ENCODE measurements around the gene MZT2A.

DNA sequence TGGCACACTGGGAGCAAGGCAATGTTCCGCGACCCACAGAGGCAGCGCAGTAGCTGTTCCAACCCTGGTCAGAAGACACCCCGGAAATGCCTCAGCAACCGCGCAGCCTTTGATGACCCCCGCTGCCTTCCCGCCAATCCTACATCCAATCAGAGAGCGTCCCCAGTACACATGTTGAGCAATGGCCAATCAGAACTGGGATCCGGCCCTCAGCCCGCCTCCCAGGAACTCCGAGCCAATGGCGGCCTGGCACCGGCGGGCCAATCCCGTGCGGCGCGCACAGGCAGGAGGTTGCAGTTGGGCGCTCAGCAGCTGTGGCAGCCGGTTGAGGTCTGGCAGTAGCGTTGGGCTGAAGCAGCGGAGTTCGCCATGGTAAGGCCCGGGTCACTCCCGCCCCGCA, 16.4 kb downstream of the MZT2A start, which contains the start of gene TUBA3D:
- TF ChIP-seq, protein P1, sequence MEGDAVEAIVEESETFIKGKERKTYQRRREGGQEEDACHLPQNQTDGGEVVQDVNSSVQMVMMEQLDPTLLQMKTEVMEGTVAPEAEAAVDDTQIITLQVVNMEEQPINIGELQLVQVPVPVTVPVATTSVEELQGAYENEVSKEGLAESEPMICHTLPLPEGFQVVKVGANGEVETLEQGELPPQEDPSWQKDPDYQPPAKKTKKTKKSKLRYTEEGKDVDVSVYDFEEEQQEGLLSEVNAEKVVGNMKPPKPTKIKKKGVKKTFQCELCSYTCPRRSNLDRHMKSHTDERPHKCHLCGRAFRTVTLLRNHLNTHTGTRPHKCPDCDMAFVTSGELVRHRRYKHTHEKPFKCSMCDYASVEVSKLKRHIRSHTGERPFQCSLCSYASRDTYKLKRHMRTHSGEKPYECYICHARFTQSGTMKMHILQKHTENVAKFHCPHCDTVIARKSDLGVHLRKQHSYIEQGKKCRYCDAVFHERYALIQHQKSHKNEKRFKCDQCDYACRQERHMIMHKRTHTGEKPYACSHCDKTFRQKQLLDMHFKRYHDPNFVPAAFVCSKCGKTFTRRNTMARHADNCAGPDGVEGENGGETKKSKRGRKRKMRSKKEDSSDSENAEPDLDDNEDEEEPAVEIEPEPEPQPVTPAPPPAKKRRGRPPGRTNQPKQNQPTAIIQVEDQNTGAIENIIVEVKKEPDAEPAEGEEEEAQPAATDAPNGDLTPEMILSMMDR (conservative IDR thresholded peaks at IDR 0.05) = no peak
- no peak for TF ChIP-seq EZH2 (IDR thresholded peaks at IDR 0.05; ENCODE audit: low read depth)

Measured in PC-9 (cell line).